GM12878 (cell line): ENCODE results near the gene RPA3. TPM values are rescaled to one million over a fixed set of nuclear protein-coding genes. Genes with fewer than 3 reads are reported as not detected.

Experiments
- ATAC-seq: fragments of 200-7000 bp; cut with Tn5 transposase; 3 replicates; pipeline ENCODE4 v1.9.1; 2020; ENCODE audit warnings: mild to moderate bottlenecking, moderate library complexity
- BruUV-seq: library from RNA; stranded (reverse); fragments of 400-500 nt; replicated peaks from 2 replicates; lab custom pipeline; 2021; lab: Mats Ljungman, UMichigan
- CTCF ChIA-PET: fragments of 300-600 bp; sonication (Branson Sonifier 250); formaldehyde crosslinking; extraction: SDS; loops from one replicate; lab custom pipeline; 2021; ENCODE audit warnings: inconsistent platforms; lab: Yijun Ruan, JAX
- POLR2A ChIA-PET: fragments of 350-600 bp; formaldehyde crosslinking; extraction: SDS; loops from one replicate; lab custom pipeline; 2021; ENCODE audit warnings: inconsistent platforms; lab: Charles Lee
- RAD21 ChIA-PET: fragments of 300-600 bp; sonication (Branson Sonifier 250); formaldehyde crosslinking; loops from one replicate; lab custom pipeline; 2023; ENCODE audit warnings: antibody characterized with exemption; ENCODE audit not compliant: unreplicated experiment; lab: Charles Lee
- SMC1A ChIA-PET: fragments of 300-600 bp; sonication (Branson Sonifier 250); formaldehyde crosslinking; loops from one replicate; lab custom pipeline; 2023; ENCODE audit not compliant: unreplicated experiment, uncharacterized antibody; lab: Charles Lee
- DNase-seq: peaks from one replicate; pipeline ENCODE4 v3.0.0-alpha.2; 2011; ENCODE audit warnings: low read depth, low spot score
- FAIRE-seq: peaks from 3 replicates; lab custom pipeline; 2011; peaks lifted over from hg19 to GRCh38; lab: Jason Lieb, UNC
- H2AFZ ChIP-seq: 2 replicates; pipeline ENCODE4 v1.6.0; 2011; ENCODE audit warnings: low read depth, low read length, control low read depth; ENCODE audit not compliant: control insufficient read depth
- H3K27ac ChIP-seq: 2 replicates; pipeline ENCODE4 v1.5.1; 2011; ENCODE audit warnings: control low read depth; ENCODE audit not compliant: control insufficient read depth, insufficient read depth
- H3K27me3 ChIP-seq, 2 experiments: replicated peaks in 1 of 2; 2 replicates each; pipeline versions ENCODE4 v1.6.0 to v1.6.1; 2011; ENCODE audit warnings: low read length in 1 of 2; ENCODE audit not compliant: control insufficient read depth in 2 of 2, insufficient read depth in 2 of 2
- H3K36me3 ChIP-seq, 2 experiments: 2 replicates each; pipeline ENCODE4 v1.5.1; 2011; ENCODE audit warnings: low read length in 1 of 2; ENCODE audit not compliant: control insufficient read depth in 2 of 2, insufficient read depth in 2 of 2
- H3K4me1 ChIP-seq: 2 replicates; pipeline ENCODE4 v1.6.1; 2011; ENCODE audit warnings: mild to moderate bottlenecking, low read length, moderate library complexity, mixed read lengths; ENCODE audit not compliant: control insufficient read depth, insufficient read depth
- H3K4me2 ChIP-seq: 2 replicates; pipeline ENCODE4 v1.6.0; 2011; ENCODE audit warnings: control low read depth; ENCODE audit not compliant: control insufficient read depth, insufficient read depth
- H3K4me3 ChIP-seq: fragments of 200-600 bp; sonication (generic); 2 replicates; pipeline ENCODE4 v1.5.1; 2016
- H3K79me2 ChIP-seq: 2 replicates; pipeline ENCODE4 v1.6.0; 2011; ENCODE audit warnings: low read length; ENCODE audit not compliant: control insufficient read depth, insufficient read depth
- H3K9ac ChIP-seq: 2 replicates; pipeline ENCODE4 v1.8.0; 2011; ENCODE audit warnings: low read length, control low read depth, mixed read lengths; ENCODE audit not compliant: control insufficient read depth, insufficient read depth
- H3K9me3 ChIP-seq: replicated peaks from 3 replicates; pipeline ENCODE4 v1.5.1; 2011; ENCODE audit warnings: mild to moderate bottlenecking, low read length; ENCODE audit not compliant: control insufficient read depth, insufficient read depth
- H4K20me1 ChIP-seq: 2 replicates; pipeline ENCODE4 v1.6.0; 2011; ENCODE audit not compliant: control insufficient read depth, insufficient read depth
- BCL11A ChIP-seq: IDR thresholded peaks from 2 replicates; pipeline ENCODE4 v1.6.1; 2011; ENCODE audit warnings: low read depth, low read length
- EGR1 ChIP-seq, 2 experiments: IDR thresholded peaks; 1 replicate in 1 of 2; 2 replicates in 1 of 2; pipeline ENCODE4 v1.6.1; 2011 to 2012; ENCODE audit warnings: low read depth in 2 of 2, low read length in 2 of 2, borderline replicate concordance in 1 of 2, mild to moderate bottlenecking in 1 of 2, moderate library complexity in 1 of 2
- JUNB ChIP-seq: IDR thresholded peaks from 2 replicates; pipeline ENCODE4 v1.6.1; 2016; ENCODE audit warnings: antibody characterized with exemption, mild to moderate bottlenecking
- NR2F1 ChIP-seq: fragments of 450-650 bp; conservative IDR thresholded peaks from 2 replicates; pipeline ENCODE4 v1.6.1; 2017; ENCODE audit warnings: mild to moderate bottlenecking
- WGBS: methylation state at CpG from one replicate; pipeline ENCODE4 v1.1.6; 2016; ENCODE audit warnings: low lambda C conversion rate; ENCODE audit not compliant: insufficient replicate concordance, insufficient coverage; ENCODE audit errors: missing lambda C conversion rate; 5-methylcytosine and 5-hydroxymethylcytosine counted together
- in situ Hi-C: fragments of 300-500 bp; cut with MboI; formaldehyde crosslinking; loops from 9 replicates; pipeline ENCODE4 v1.14.3; 2018; ENCODE audit warnings: mixed read lengths
- intact Hi-C: fragments of 100-400 bp; cut with micrococcal nuclease; formaldehyde crosslinking; loops from one replicate; pipeline ENCODE4 v1.14.2; 2022; ENCODE audit not compliant: unreplicated experiment
- polyA plus RNA-seq, 11 experiments: library from polyadenylated mRNA; depleted of rRNA in 4 of 11; unstranded in 6 of 11; stranded (reverse) in 5 of 11; fragments of >200 nt; fragmentation: Nextera tagmentation in 4 of 11; fragmentation: Illumina TruSeq in 1 of 11; extraction: Ambion mirVana in 4 of 11; extraction: Trizol in 1 of 11; gene quantifications; 1 replicate in 1 of 11; 2 replicates in 10 of 11; pipeline versions ENCODE4 v1.2.1 to v1.2.3, GENCODE V29; 2011 to 2016; ENCODE audit warnings: inconsistent platforms in 2 of 11, missing spikeins in 2 of 11, low read depth in 1 of 11
- total RNA-seq, 4 experiments: library from RNA; depleted of rRNA in 3 of 4; stranded (reverse); fragments of >200 nt in 3 of 4; fragmentation: Illumina TruSeq in 1 of 4; extraction: Trizol in 1 of 4; gene quantifications; 2 replicates each; pipeline versions ENCODE4 v1.2.1 to v1.2.3, GENCODE V29; 2013 to 2021
- TF ChIP-seq, protein P1 (sequence below): IDR thresholded peaks from 2 replicates; pipeline ENCODE4 v1.6.1; 2011; ENCODE audit warnings: borderline replicate concordance, low read depth, mild to moderate bottlenecking, moderate library complexity, low read length; ENCODE audit not compliant: insufficient read depth, poor library complexity, severe bottlenecking
- TF ChIP-seq, protein P2 (sequence below): IDR thresholded peaks from 2 replicates; pipeline ENCODE4 v1.6.1; 2012; ENCODE audit warnings: low read length, inconsistent platforms
- TF ChIP-seq, protein P3 (sequence below): IDR thresholded peaks from 2 replicates; pipeline ENCODE4 v1.6.1; 2011; ENCODE audit warnings: low read depth, low read length, improper control_type of control experiment, borderline replicate concordance
- TF ChIP-seq, protein P4 (sequence below): fragments of 150-350 bp; IDR thresholded peaks from 2 replicates; pipeline ENCODE4 v1.6.1; 2016; ENCODE audit warnings: low read depth, low read length

RPA3 gene
- total and polyA plus RNA-seq, 10 of the 15 experiments (the other 5 are each of a cell fraction or from before 2014, with no cell fraction given): 60.2 to 343 (median 112) TPM

DNA sequence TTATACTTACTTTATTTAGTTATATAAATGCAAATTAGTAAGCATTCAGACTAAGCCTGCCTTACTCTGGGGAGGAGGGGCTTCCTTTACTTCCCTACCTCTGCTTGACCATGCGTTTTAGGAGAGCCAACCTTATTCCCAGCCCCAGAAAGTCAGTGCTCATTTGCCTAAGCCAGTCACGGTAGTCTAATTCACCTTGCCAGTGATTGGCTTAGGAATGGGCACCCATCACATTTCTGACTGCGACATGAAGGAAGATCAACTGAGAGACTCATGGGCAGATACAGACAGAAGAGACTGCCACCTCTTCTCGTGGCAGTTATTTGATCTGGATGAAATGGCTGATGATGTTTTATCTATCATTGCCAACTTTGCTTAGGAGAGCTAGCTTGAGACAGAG lies 29.5 kb downstream of the RPA3 start:
- intact Hi-C loops: no loop called here
- ChIA-PET RAD21 (interaction anchor here (1.0 to 5.7 kb wide), 6 partner anchors 7 to 76 kb away, joined by 3 to 35 read pairs (median 4); no protein-coding TSS in a partner anchor), POLR2A (interaction anchor here (0.9 kb wide), 1 partner anchor 10 kb away, joined by 3 read pairs; no protein-coding TSS in a partner anchor), CTCF (interaction anchor here (0.6 to 5.9 kb wide), 6 partner anchors 8 to 96 kb away, joined by 3 to 47 read pairs (median 8); no protein-coding TSS in a partner anchor), SMC1A (interaction anchor here (0.8 to 4.6 kb wide), 17 partner anchors 7 to 607 kb away, joined by 3 to 37 read pairs (median 6); partner anchors contain the start of gene RPA3)
- Histone ChIP-seq H2AFZ (no peak overlapping the region), H4K20me1 (no peaks in the 10 kb centered on the region), H3K27me3 (no peaks in the 10 kb centered on the region), H3K4me1 (no peaks in the 10 kb centered on the region), H3K27ac (no peak overlapping the region), H3K36me3 (no peaks in the 10 kb centered on the region), H3K9me3 (no peaks in the 10 kb centered on the region; the same call in 2 of the 3 replicates), H3K79me2 (no peaks in the 10 kb centered on the region), H3K9ac (no peak overlapping the region), H3K4me2 (no peak overlapping the region), H3K4me3 (no peak overlapping the region)
- 85% methylated on average over 4 of the region's 4 CpGs for WGBS
- BruUV-seq: no TSS peak
- no peak for FAIRE-seq
- TF ChIP-seq EGR1 (IDR thresholded peaks at IDR 0.05; ENCODE audit: borderline replicate concordance in 1 of 2, low read depth in 2 of 2, low read length in 2 of 2) (no peak), JUNB (no peak), NR2F1 (no peak), BCL11A (no peak)
- TF ChIP-seq, protein P1, sequence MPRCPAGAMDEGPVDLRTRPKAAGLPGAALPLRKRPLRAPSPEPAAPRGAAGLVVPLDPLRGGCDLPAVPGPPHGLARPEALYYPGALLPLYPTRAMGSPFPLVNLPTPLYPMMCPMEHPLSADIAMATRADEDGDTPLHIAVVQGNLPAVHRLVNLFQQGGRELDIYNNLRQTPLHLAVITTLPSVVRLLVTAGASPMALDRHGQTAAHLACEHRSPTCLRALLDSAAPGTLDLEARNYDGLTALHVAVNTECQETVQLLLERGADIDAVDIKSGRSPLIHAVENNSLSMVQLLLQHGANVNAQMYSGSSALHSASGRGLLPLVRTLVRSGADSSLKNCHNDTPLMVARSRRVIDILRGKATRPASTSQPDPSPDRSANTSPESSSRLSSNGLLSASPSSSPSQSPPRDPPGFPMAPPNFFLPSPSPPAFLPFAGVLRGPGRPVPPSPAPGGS: no peak
- TF ChIP-seq, protein P2, sequence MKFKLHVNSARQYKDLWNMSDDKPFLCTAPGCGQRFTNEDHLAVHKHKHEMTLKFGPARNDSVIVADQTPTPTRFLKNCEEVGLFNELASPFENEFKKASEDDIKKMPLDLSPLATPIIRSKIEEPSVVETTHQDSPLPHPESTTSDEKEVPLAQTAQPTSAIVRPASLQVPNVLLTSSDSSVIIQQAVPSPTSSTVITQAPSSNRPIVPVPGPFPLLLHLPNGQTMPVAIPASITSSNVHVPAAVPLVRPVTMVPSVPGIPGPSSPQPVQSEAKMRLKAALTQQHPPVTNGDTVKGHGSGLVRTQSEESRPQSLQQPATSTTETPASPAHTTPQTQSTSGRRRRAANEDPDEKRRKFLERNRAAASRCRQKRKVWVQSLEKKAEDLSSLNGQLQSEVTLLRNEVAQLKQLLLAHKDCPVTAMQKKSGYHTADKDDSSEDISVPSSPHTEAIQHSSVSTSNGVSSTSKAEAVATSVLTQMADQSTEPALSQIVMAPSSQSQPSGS: no peak
- TF ChIP-seq, protein P3, sequence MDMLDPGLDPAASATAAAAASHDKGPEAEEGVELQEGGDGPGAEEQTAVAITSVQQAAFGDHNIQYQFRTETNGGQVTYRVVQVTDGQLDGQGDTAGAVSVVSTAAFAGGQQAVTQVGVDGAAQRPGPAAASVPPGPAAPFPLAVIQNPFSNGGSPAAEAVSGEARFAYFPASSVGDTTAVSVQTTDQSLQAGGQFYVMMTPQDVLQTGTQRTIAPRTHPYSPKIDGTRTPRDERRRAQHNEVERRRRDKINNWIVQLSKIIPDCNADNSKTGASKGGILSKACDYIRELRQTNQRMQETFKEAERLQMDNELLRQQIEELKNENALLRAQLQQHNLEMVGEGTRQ: no peak
- TF ChIP-seq, protein P4, sequence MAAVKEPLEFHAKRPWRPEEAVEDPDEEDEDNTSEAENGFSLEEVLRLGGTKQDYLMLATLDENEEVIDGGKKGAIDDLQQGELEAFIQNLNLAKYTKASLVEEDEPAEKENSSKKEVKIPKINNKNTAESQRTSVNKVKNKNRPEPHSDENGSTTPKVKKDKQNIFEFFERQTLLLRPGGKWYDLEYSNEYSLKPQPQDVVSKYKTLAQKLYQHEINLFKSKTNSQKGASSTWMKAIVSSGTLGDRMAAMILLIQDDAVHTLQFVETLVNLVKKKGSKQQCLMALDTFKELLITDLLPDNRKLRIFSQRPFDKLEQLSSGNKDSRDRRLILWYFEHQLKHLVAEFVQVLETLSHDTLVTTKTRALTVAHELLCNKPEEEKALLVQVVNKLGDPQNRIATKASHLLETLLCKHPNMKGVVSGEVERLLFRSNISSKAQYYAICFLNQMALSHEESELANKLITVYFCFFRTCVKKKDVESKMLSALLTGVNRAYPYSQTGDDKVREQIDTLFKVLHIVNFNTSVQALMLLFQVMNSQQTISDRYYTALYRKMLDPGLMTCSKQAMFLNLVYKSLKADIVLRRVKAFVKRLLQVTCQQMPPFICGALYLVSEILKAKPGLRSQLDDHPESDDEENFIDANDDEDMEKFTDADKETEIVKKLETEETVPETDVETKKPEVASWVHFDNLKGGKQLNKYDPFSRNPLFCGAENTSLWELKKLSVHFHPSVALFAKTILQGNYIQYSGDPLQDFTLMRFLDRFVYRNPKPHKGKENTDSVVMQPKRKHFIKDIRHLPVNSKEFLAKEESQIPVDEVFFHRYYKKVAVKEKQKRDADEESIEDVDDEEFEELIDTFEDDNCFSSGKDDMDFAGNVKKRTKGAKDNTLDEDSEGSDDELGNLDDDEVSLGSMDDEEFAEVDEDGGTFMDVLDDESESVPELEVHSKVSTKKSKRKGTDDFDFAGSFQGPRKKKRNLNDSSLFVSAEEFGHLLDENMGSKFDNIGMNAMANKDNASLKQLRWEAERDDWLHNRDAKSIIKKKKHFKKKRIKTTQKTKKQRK: no peak
- no peak for ATAC-seq
- in situ Hi-C loops: loop anchor here (10.0 kb wide), 1 partner anchor 526 kb away; no protein-coding TSS in a partner anchor
- no peak for DNase-seq
